IMR-90 (cell line): ENCODE results near the gene ADCY4. TPM values are rescaled to one million over a fixed set of nuclear protein-coding genes. Genes with fewer than 3 reads are reported as not detected.

Experiments
- ATAC-seq: fragments of 200-7000 bp; cut with Tn5 transposase; 2 replicates; pipeline ENCODE4 v1.9.1; 2020; ENCODE audit warnings: low read depth, mild to moderate bottlenecking, moderate library complexity
- Bru-seq: library from RNA; stranded (reverse); fragments of 400-500 nt; gene quantifications from one replicate; lab custom pipeline; 2021; lab: Mats Ljungman, UMichigan
- BruChase-seq, 2 experiments: library from RNA; stranded (reverse); fragments of 400-500 nt; gene quantifications; one replicate each; lab custom pipeline; 2021; lab: Mats Ljungman, UMichigan
- BruUV-seq: library from RNA; stranded (reverse); fragments of 400-500 nt; replicated peaks from 2 replicates; lab custom pipeline; 2021; lab: Mats Ljungman, UMichigan
- CTCF ChIA-PET: fragments of 300-600 bp; formaldehyde crosslinking; extraction: SDS; loops from one replicate; lab custom pipeline; 2021; ENCODE audit warnings: antibody characterized with exemption; lab: Yijun Ruan, JAX
- POLR2A ChIA-PET: fragments of 300-600 bp; sonication (Branson Sonifier 250); formaldehyde crosslinking; loops from one replicate; lab custom pipeline; 2022; ENCODE audit warnings: antibody characterized with exemption; ENCODE audit not compliant: unreplicated experiment; lab: Charles Lee
- DNase-seq: peaks from one replicate; pipeline ENCODE4 v3.0.0; 2013
- H2AFZ ChIP-seq: replicated peaks from 2 replicates; pipeline ENCODE3; 2013; ENCODE audit warnings: low read length, mild to moderate bottlenecking; ENCODE audit not compliant: poor library complexity
- H2AK5ac ChIP-seq: 2 replicates; pipeline ENCODE4 v1.6.1; 2013; ENCODE audit warnings: low read depth, low read length, inconsistent platforms
- H2AK9ac ChIP-seq: replicated peaks from 2 replicates; pipeline ENCODE3; 2013; ENCODE audit warnings: mild to moderate bottlenecking, low read depth, low read length, moderate library complexity; ENCODE audit not compliant: poor library complexity
- H2BK120ac ChIP-seq: 2 replicates; pipeline ENCODE4 v1.6.1; 2013; ENCODE audit warnings: low read depth, low read length, inconsistent platforms
- H2BK15ac ChIP-seq: 3 replicates; pipeline ENCODE4 v1.6.1; 2013; ENCODE audit warnings: low read depth, low read length, inconsistent platforms
- H2BK20ac ChIP-seq: 2 replicates; pipeline ENCODE4 v1.6.1; 2013; ENCODE audit warnings: low read depth, mild to moderate bottlenecking, inconsistent platforms, low read length, moderate library complexity
- H2BK5ac ChIP-seq: 2 replicates; pipeline ENCODE4 v1.6.1; 2013; ENCODE audit warnings: mild to moderate bottlenecking, low read depth, low read length, inconsistent platforms; ENCODE audit not compliant: poor library complexity, severe bottlenecking
- H3K14ac ChIP-seq: replicated peaks from 2 replicates; pipeline ENCODE4 v1.6.1; 2013; ENCODE audit warnings: low read depth, low read length, inconsistent platforms
- H3K18ac ChIP-seq: 2 replicates; pipeline ENCODE4 v1.6.1; 2013; ENCODE audit warnings: low read depth, low read length, control low read depth
- H3K23ac ChIP-seq: 2 replicates; pipeline ENCODE4 v1.6.1; 2013; ENCODE audit warnings: low read depth, low read length, inconsistent platforms
- H3K27ac ChIP-seq: 2 replicates; pipeline ENCODE4 v1.5.1; 2013; ENCODE audit warnings: mild to moderate bottlenecking, control low read depth, low read length; ENCODE audit not compliant: insufficient read depth
- H3K27me3 ChIP-seq: 2 replicates; pipeline ENCODE4 v1.6.1; 2013; ENCODE audit warnings: low read length; ENCODE audit not compliant: control insufficient read depth, insufficient read depth
- H3K36me3 ChIP-seq: 2 replicates; pipeline ENCODE4 v1.6.1; 2013; ENCODE audit warnings: low read length, mixed read lengths; ENCODE audit not compliant: control insufficient read depth, insufficient read depth
- H3K4ac ChIP-seq: 2 replicates; pipeline ENCODE4 v1.6.1; 2013; ENCODE audit warnings: low read depth, low read length, inconsistent platforms
- H3K4me1 ChIP-seq: 2 replicates; pipeline ENCODE4 v1.6.1; 2013; ENCODE audit warnings: low read length, mixed read lengths; ENCODE audit not compliant: control insufficient read depth, insufficient read depth
- H3K4me2 ChIP-seq: 2 replicates; pipeline ENCODE4 v1.6.1; 2013; ENCODE audit warnings: low read depth, mild to moderate bottlenecking, control low read depth, low read length, moderate library complexity
- H3K4me3 ChIP-seq: 2 replicates; pipeline ENCODE4 v1.5.1; 2013; ENCODE audit warnings: low read depth, mild to moderate bottlenecking, control low read depth, low read length, moderate library complexity; ENCODE audit not compliant: insufficient read depth
- H3K56ac ChIP-seq: 2 replicates; pipeline ENCODE4 v1.6.1; 2013; ENCODE audit warnings: low read length, inconsistent platforms; ENCODE audit not compliant: insufficient read depth; ENCODE audit errors: extremely low read depth
- H3K79me1 ChIP-seq, 2 experiments: 2 replicates each; pipeline ENCODE4 v1.6.1; 2013; ENCODE audit warnings: low read length in 2 of 2, inconsistent platforms in 1 of 2, low read depth in 1 of 2
- H3K9ac ChIP-seq: 2 replicates; pipeline ENCODE4 v1.6.1; 2013; ENCODE audit warnings: low read depth, low read length, control low read depth
- H3K9me1 ChIP-seq: 2 replicates; pipeline ENCODE4 v1.6.1; 2013; ENCODE audit warnings: low read length, inconsistent platforms; ENCODE audit not compliant: insufficient read depth
- H3K9me3 ChIP-seq: 2 replicates; pipeline ENCODE4 v1.6.1; 2013; ENCODE audit warnings: low read length; ENCODE audit not compliant: control insufficient read depth, insufficient read depth
- H4K20me1 ChIP-seq: 2 replicates; pipeline ENCODE4 v1.6.1; 2013; ENCODE audit warnings: low read length, inconsistent platforms; ENCODE audit not compliant: insufficient read depth
- H4K5ac ChIP-seq: 2 replicates; pipeline ENCODE4 v1.6.1; 2013; ENCODE audit warnings: mild to moderate bottlenecking, low read depth, low read length, control low read depth
- H4K8ac ChIP-seq, 2 experiments: 2 replicates each; pipeline ENCODE4 v1.6.1; 2013; ENCODE audit warnings: low read depth in 2 of 2, low read length in 2 of 2, control low read depth in 1 of 2, inconsistent platforms in 1 of 2
- H4K91ac ChIP-seq: 2 replicates; pipeline ENCODE4 v1.6.1; 2013; ENCODE audit warnings: low read depth, low read length, inconsistent platforms; ENCODE audit not compliant: insufficient read depth
- BHLHE40 ChIP-seq: fragments of 150-350 bp; IDR thresholded peaks from 2 replicates; pipeline ENCODE4 v1.6.1; 2016; ENCODE audit warnings: mild to moderate bottlenecking, low read depth, low read length
- CEBPB ChIP-seq: IDR thresholded peaks from 2 replicates; pipeline ENCODE4 v1.6.1; 2012; ENCODE audit warnings: low read depth, low read length, improper control_type of control experiment
- ELK1 ChIP-seq: fragments of 150-350 bp; IDR thresholded peaks from 2 replicates; pipeline ENCODE4 v1.6.1; 2016; ENCODE audit warnings: low read depth, mild to moderate bottlenecking, low read length, moderate library complexity, borderline replicate concordance
- FOS ChIP-seq: fragments of 150-350 bp; IDR thresholded peaks from 2 replicates; pipeline ENCODE4 v1.6.1; 2016; ENCODE audit warnings: low read depth, low read length
- MAZ ChIP-seq: IDR thresholded peaks from 2 replicates; pipeline ENCODE4 v1.6.1; 2012; ENCODE audit warnings: low read depth, mild to moderate bottlenecking, low read length, improper control_type of control experiment, moderate library complexity, borderline replicate concordance
- POLR2A ChIP-seq: IDR thresholded peaks from 2 replicates; pipeline ENCODE4 v1.6.1; 2012; ENCODE audit warnings: mild to moderate bottlenecking, low read depth, low read length
- SMC3 ChIP-seq: fragments of 150-350 bp; IDR thresholded peaks from 2 replicates; pipeline ENCODE4 v1.6.1; 2016; ENCODE audit warnings: low read depth, mild to moderate bottlenecking, antibody characterized with exemption, low read length, moderate library complexity
- USF2 ChIP-seq: fragments of 150-350 bp; IDR thresholded peaks from 2 replicates; pipeline ENCODE4 v1.6.1; 2017; ENCODE audit warnings: mild to moderate bottlenecking, antibody characterized with exemption, low read length, low read depth
- WGBS, 2 experiments: methylation state at CpG; one replicate each; pipeline versions ENCODE4 v1.1.5 to v1.1.7; 2013; ENCODE audit warnings: missing lambda C conversion rate in 2 of 2; ENCODE audit not compliant: insufficient read length in 1 of 2; ENCODE audit errors: extremely low coverage in 2 of 2; 5-methylcytosine and 5-hydroxymethylcytosine counted together
- dilution Hi-C: fragments of 300-500 bp; cut with HindIII; formaldehyde crosslinking; loops from one replicate; pipeline ENCODE4 v1.14.3; 2018; ENCODE audit warnings: low sequenced_read_pairs; ENCODE audit not compliant: unreplicated experiment
- in situ Hi-C: fragments of 300-500 bp; cut with MboI; formaldehyde crosslinking; loops from 3 replicates; pipeline ENCODE4 v1.14.3; 2019; ENCODE audit warnings: low sequenced_read_pairs, inconsistent platforms, mixed read lengths
- intact Hi-C: fragments of 100-400 bp; cut with micrococcal nuclease; formaldehyde crosslinking; loops from 2 replicates; pipeline ENCODE4 v1.10.0; 2022
- long read RNA-seq: library from polyadenylated mRNA; unstranded; transcript quantifications from one replicate; pipeline ENCODE4 v2.0.0, GENCODE V29; 2021; ENCODE audit not compliant: unreplicated experiment
- polyA plus RNA-seq, 3 experiments: library from polyadenylated mRNA; depleted of rRNA; stranded (reverse); fragments of >200 nt; gene quantifications; 2 replicates each; pipeline ENCODE4 v1.2.3, GENCODE V29; 2012; ENCODE audit warnings: low replicate concordance in 1 of 3
- total RNA-seq: library from RNA; depleted of rRNA; stranded (reverse); fragments of >200 nt; gene quantifications from 2 replicates; pipeline ENCODE4 v1.2.3, GENCODE V29; 2012; rRNA removed

The ADCY4 gene
- total RNA-seq (not detected in 2 replicates), polyA plus RNA-seq (2012; rRNA removed) (0.04 TPM in 1 of 2 replicates, not detected in the other), Bru-seq, nascent RNA (percentile 8 among the genes with signal in this experiment), BruChase-seq, experiment 1, labeled RNA remaining after a 6-hour chase (percentile 6 among the genes with signal in this experiment), BruChase-seq, experiment 2, labeled RNA remaining after a 2-hour chase (not detected)
- 0.08 TPM in 1 of 2 replicates, not detected in the other for polyA plus RNA-seq (2012; cell fraction: cytosol; rRNA removed)
- 0.33 and 0.42 TPM in 2 replicates for polyA plus RNA-seq (2012; cell fraction: nucleus; rRNA removed; ENCODE audit: low replicate concordance)
- long read RNA-seq: 0 reads

GRCh38 chr14:24334431-24335291, at the start of gene ADCY4:
Gene ADCY4 (minus strand): TSS chr14:24335071. CDS start chr14:24334652, 419 bp downstream.
- H3K23ac ChIP-seq: peak within 1 kb of the TSS; percentile 27; the same call in 1 of the 2 replicates
- ChIA-PET POLR2A (no interaction called here), CTCF (interaction anchor here (0.8 to 2.9 kb wide), 5 partner anchors 15 to 102 kb away, joined by 3 to 28 read pairs (median 7); no protein-coding TSS in a partner anchor)
- H2BK20ac ChIP-seq: no peak within 1 kb of the TSS
- H2BK120ac ChIP-seq: no peak within 1 kb of the TSS
- H3K9me3 ChIP-seq: no peaks in the 10 kb centered on the region; the same call in 1 of the 2 replicates
- no peak within 1 kb of the TSS for H3K56ac ChIP-seq
- H3K4me2 ChIP-seq: peak within 1 kb of the TSS; percentile 91
- dilution Hi-C loops (no loop called here), intact Hi-C loops (no loop called here), in situ Hi-C loops (loop anchor here (5.0 kb wide), 1 partner anchor 103 kb away; no protein-coding TSS in a partner anchor)
- no peak within 1 kb of the TSS for H2BK15ac ChIP-seq
- 0 out of 2 replicates have a peak within 1 kb of the TSS, but pooled peaks have one; percentile 16 for H2AK5ac ChIP-seq
- TF ChIP-seq BHLHE40: no peak
- TF ChIP-seq USF2: no peak
- no peak for TF ChIP-seq CEBPB
- no peak for TF ChIP-seq FOS
- TF ChIP-seq POLR2A: no peak
- no peak for TF ChIP-seq ELK1
- no peak for TF ChIP-seq MAZ
- TF ChIP-seq SMC3: no peak
- H3K4ac ChIP-seq: no peak within 1 kb of the TSS
- no peaks in the 10 kb centered on the region for H4K20me1 ChIP-seq
- DNase-seq: no peak
- H3K14ac ChIP-seq: no peak within 1 kb of the TSS
- H3K4me1 ChIP-seq: peaks cover 3% of the 10 kb centered on the region; the same call in 1 of the 2 replicates
- H4K91ac ChIP-seq: no peak within 1 kb of the TSS
- H3K4me3 ChIP-seq: peak within 1 kb of the TSS; percentile 38; the same call in 1 of the 2 replicates
- no peak within 1 kb of the TSS for H2BK5ac ChIP-seq
- no peak within 1 kb of the TSS for H4K8ac ChIP-seq
- H3K79me1 ChIP-seq: no peaks in the 10 kb centered on the region
- peak; percentile 25 for ATAC-seq
- H3K36me3 ChIP-seq: no peaks in the 10 kb centered on the region
- H2AK9ac ChIP-seq: no peak within 1 kb of the TSS
- WGBS, 2 experiments: 13% methylated on average over 21 of the region's 65 CpGs; no CpG with 5 or more reads in 1 of the 2 experiments
- H2AFZ ChIP-seq: peak within 1 kb of the TSS; percentile 76
- H3K18ac ChIP-seq: no peak within 1 kb of the TSS
- BruUV-seq: no TSS peak
- no peak within 1 kb of the TSS for H3K27ac ChIP-seq
- H3K9me1 ChIP-seq: no peaks in the 10 kb centered on the region; the same call in 1 of the 2 replicates
- peaks cover 66% of the 10 kb centered on the region for H3K27me3 ChIP-seq
- no peak within 1 kb of the TSS for H3K9ac ChIP-seq
- no peak within 1 kb of the TSS for H4K5ac ChIP-seq
